IMR-90 (cell line): Measurements from ENCODE around the gene INTS12. TPM values are rescaled to one million over a fixed set of nuclear protein-coding genes. Genes with fewer than 3 reads are reported as not detected.
"Not testable (repeated sequence)": the region's sequence is repeated elsewhere in the genome, so short reads cannot be mapped to it uniquely, and the experiment has no call there.

Source experiments
- ATAC-seq: fragments of 200-7000 bp; cut with Tn5 transposase; 2 replicates; pipeline ENCODE4 v1.9.1; 2020; ENCODE audit warnings: low read depth, mild to moderate bottlenecking, moderate library complexity
- BruUV-seq: library from RNA; stranded (reverse); fragments of 400-500 nt; replicated peaks from 2 replicates; lab custom pipeline; 2021; lab: Mats Ljungman, UMichigan
- CTCF ChIA-PET: fragments of 300-600 bp; formaldehyde crosslinking; extraction: SDS; loops from one replicate; lab custom pipeline; 2021; ENCODE audit warnings: antibody characterized with exemption; lab: Yijun Ruan, JAX
- POLR2A ChIA-PET: fragments of 300-600 bp; sonication (Branson Sonifier 250); formaldehyde crosslinking; loops from one replicate; lab custom pipeline; 2022; ENCODE audit warnings: antibody characterized with exemption; ENCODE audit not compliant: unreplicated experiment; lab: Charles Lee
- DNase-seq: peaks from one replicate; pipeline ENCODE4 v3.0.0; 2013
- H2AFZ ChIP-seq: replicated peaks from 2 replicates; pipeline ENCODE3; 2013; ENCODE audit warnings: low read length, mild to moderate bottlenecking; ENCODE audit not compliant: poor library complexity
- H2AK5ac ChIP-seq: 2 replicates; pipeline ENCODE4 v1.6.1; 2013; ENCODE audit warnings: low read depth, low read length, inconsistent platforms
- H2AK9ac ChIP-seq: replicated peaks from 2 replicates; pipeline ENCODE3; 2013; ENCODE audit warnings: mild to moderate bottlenecking, low read depth, low read length, moderate library complexity; ENCODE audit not compliant: poor library complexity
- H2BK120ac ChIP-seq: 2 replicates; pipeline ENCODE4 v1.6.1; 2013; ENCODE audit warnings: low read depth, low read length, inconsistent platforms
- H2BK15ac ChIP-seq: 3 replicates; pipeline ENCODE4 v1.6.1; 2013; ENCODE audit warnings: low read depth, low read length, inconsistent platforms
- H2BK20ac ChIP-seq: 2 replicates; pipeline ENCODE4 v1.6.1; 2013; ENCODE audit warnings: low read depth, mild to moderate bottlenecking, inconsistent platforms, low read length, moderate library complexity
- H2BK5ac ChIP-seq: 2 replicates; pipeline ENCODE4 v1.6.1; 2013; ENCODE audit warnings: mild to moderate bottlenecking, low read depth, low read length, inconsistent platforms; ENCODE audit not compliant: poor library complexity, severe bottlenecking
- H3K14ac ChIP-seq: replicated peaks from 2 replicates; pipeline ENCODE4 v1.6.1; 2013; ENCODE audit warnings: low read depth, low read length, inconsistent platforms
- H3K18ac ChIP-seq: 2 replicates; pipeline ENCODE4 v1.6.1; 2013; ENCODE audit warnings: low read depth, low read length, control low read depth
- H3K23ac ChIP-seq: 2 replicates; pipeline ENCODE4 v1.6.1; 2013; ENCODE audit warnings: low read depth, low read length, inconsistent platforms
- H3K27ac ChIP-seq: 2 replicates; pipeline ENCODE4 v1.5.1; 2013; ENCODE audit warnings: mild to moderate bottlenecking, control low read depth, low read length; ENCODE audit not compliant: insufficient read depth
- H3K27me3 ChIP-seq: 2 replicates; pipeline ENCODE4 v1.6.1; 2013; ENCODE audit warnings: low read length; ENCODE audit not compliant: control insufficient read depth, insufficient read depth
- H3K36me3 ChIP-seq: 2 replicates; pipeline ENCODE4 v1.6.1; 2013; ENCODE audit warnings: low read length, mixed read lengths; ENCODE audit not compliant: control insufficient read depth, insufficient read depth
- H3K4ac ChIP-seq: 2 replicates; pipeline ENCODE4 v1.6.1; 2013; ENCODE audit warnings: low read depth, low read length, inconsistent platforms
- H3K4me1 ChIP-seq: 2 replicates; pipeline ENCODE4 v1.6.1; 2013; ENCODE audit warnings: low read length, mixed read lengths; ENCODE audit not compliant: control insufficient read depth, insufficient read depth
- H3K4me2 ChIP-seq: 2 replicates; pipeline ENCODE4 v1.6.1; 2013; ENCODE audit warnings: low read depth, mild to moderate bottlenecking, control low read depth, low read length, moderate library complexity
- H3K4me3 ChIP-seq: 2 replicates; pipeline ENCODE4 v1.5.1; 2013; ENCODE audit warnings: low read depth, mild to moderate bottlenecking, control low read depth, low read length, moderate library complexity; ENCODE audit not compliant: insufficient read depth
- H3K56ac ChIP-seq: 2 replicates; pipeline ENCODE4 v1.6.1; 2013; ENCODE audit warnings: low read length, inconsistent platforms; ENCODE audit not compliant: insufficient read depth; ENCODE audit errors: extremely low read depth
- H3K79me1 ChIP-seq, 2 experiments: 2 replicates each; pipeline ENCODE4 v1.6.1; 2013; ENCODE audit warnings: low read length in 2 of 2, inconsistent platforms in 1 of 2, low read depth in 1 of 2
- H3K9ac ChIP-seq: 2 replicates; pipeline ENCODE4 v1.6.1; 2013; ENCODE audit warnings: low read depth, low read length, control low read depth
- H3K9me1 ChIP-seq: 2 replicates; pipeline ENCODE4 v1.6.1; 2013; ENCODE audit warnings: low read length, inconsistent platforms; ENCODE audit not compliant: insufficient read depth
- H3K9me3 ChIP-seq: 2 replicates; pipeline ENCODE4 v1.6.1; 2013; ENCODE audit warnings: low read length; ENCODE audit not compliant: control insufficient read depth, insufficient read depth
- H4K20me1 ChIP-seq: 2 replicates; pipeline ENCODE4 v1.6.1; 2013; ENCODE audit warnings: low read length, inconsistent platforms; ENCODE audit not compliant: insufficient read depth
- H4K5ac ChIP-seq: 2 replicates; pipeline ENCODE4 v1.6.1; 2013; ENCODE audit warnings: mild to moderate bottlenecking, low read depth, low read length, control low read depth
- H4K8ac ChIP-seq, 2 experiments: 2 replicates each; pipeline ENCODE4 v1.6.1; 2013; ENCODE audit warnings: low read depth in 2 of 2, low read length in 2 of 2, control low read depth in 1 of 2, inconsistent platforms in 1 of 2
- H4K91ac ChIP-seq: 2 replicates; pipeline ENCODE4 v1.6.1; 2013; ENCODE audit warnings: low read depth, low read length, inconsistent platforms; ENCODE audit not compliant: insufficient read depth
- CHD1 ChIP-seq: IDR thresholded peaks from 2 replicates; pipeline ENCODE4 v1.6.1; 2012; ENCODE audit warnings: low read depth, low read length, improper control_type of control experiment
- FOS ChIP-seq: fragments of 150-350 bp; IDR thresholded peaks from 2 replicates; pipeline ENCODE4 v1.6.1; 2016; ENCODE audit warnings: low read depth, low read length
- MXI1 ChIP-seq: IDR thresholded peaks from 2 replicates; pipeline ENCODE4 v1.6.1; 2012; ENCODE audit warnings: low read depth, mild to moderate bottlenecking, low read length, moderate library complexity, borderline replicate concordance
- NFE2L2 ChIP-seq: fragments of 150-350 bp; IDR thresholded peaks from 2 replicates; pipeline ENCODE4 v1.6.1; 2016; ENCODE audit warnings: low read depth, mild to moderate bottlenecking, low read length
- RCOR1 ChIP-seq: IDR thresholded peaks from 2 replicates; pipeline ENCODE4 v1.6.1; 2012; ENCODE audit warnings: mild to moderate bottlenecking, low read length, improper control_type of control experiment; ENCODE audit not compliant: insufficient replicate concordance
- RFX5 ChIP-seq: IDR thresholded peaks from 2 replicates; pipeline ENCODE4 v1.8.0; 2012; ENCODE audit warnings: low read depth, mild to moderate bottlenecking, low read length, moderate library complexity
- WGBS, 2 experiments: methylation state at CpG; one replicate each; pipeline versions ENCODE4 v1.1.5 to v1.1.7; 2013; ENCODE audit warnings: missing lambda C conversion rate in 2 of 2; ENCODE audit not compliant: insufficient read length in 1 of 2; ENCODE audit errors: extremely low coverage in 2 of 2; 5-methylcytosine and 5-hydroxymethylcytosine counted together
- dilution Hi-C: fragments of 300-500 bp; cut with HindIII; formaldehyde crosslinking; loops from one replicate; pipeline ENCODE4 v1.14.3; 2018; ENCODE audit warnings: low sequenced_read_pairs; ENCODE audit not compliant: unreplicated experiment
- in situ Hi-C: fragments of 300-500 bp; cut with MboI; formaldehyde crosslinking; loops from 3 replicates; pipeline ENCODE4 v1.14.3; 2019; ENCODE audit warnings: low sequenced_read_pairs, inconsistent platforms, mixed read lengths
- intact Hi-C: fragments of 100-400 bp; cut with micrococcal nuclease; formaldehyde crosslinking; loops from 2 replicates; pipeline ENCODE4 v1.10.0; 2022
- polyA plus RNA-seq, 3 experiments: library from polyadenylated mRNA; depleted of rRNA; stranded (reverse); fragments of >200 nt; gene quantifications; 2 replicates each; pipeline ENCODE4 v1.2.3, GENCODE V29; 2012; ENCODE audit warnings: low replicate concordance in 1 of 3
- total RNA-seq: library from RNA; depleted of rRNA; stranded (reverse); fragments of >200 nt; gene quantifications from 2 replicates; pipeline ENCODE4 v1.2.3, GENCODE V29; 2012
- TF ChIP-seq, protein P1 (sequence below): conservative IDR thresholded peaks from 2 replicates; pipeline ENCODE4 v1.5.1; 2012; ENCODE audit warnings: mild to moderate bottlenecking, low read depth, low read length, improper control_type of control experiment

INTS12 gene
- total and polyA plus RNA-seq, 2 of the 4 experiments (the other 2 are of a cell fraction): 27.5 to 36.0 TPM

DNA sequence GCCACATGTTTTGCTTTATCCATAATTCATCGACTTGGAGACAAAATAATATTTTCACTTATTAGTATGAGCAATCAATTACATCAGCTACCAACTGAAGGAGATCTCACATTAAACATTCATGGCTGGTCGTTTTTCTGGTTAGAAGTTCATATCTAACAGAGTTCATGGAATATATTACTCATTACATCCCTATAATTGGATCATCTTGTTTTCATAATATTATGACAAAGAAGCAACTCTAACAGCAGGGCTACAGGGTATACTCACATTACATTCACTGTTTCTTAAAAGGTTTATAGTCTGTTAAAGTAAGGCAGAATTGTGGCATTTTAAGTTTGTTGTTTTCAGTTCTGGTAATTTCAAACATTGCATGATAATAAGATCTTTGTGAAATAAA is 33.1 kb upstream of the INTS12 start:
- in situ Hi-C loops: no loop called here
- intact Hi-C loops: no loop called here
- Histone ChIP-seq H2BK20ac (no peak overlapping the region), H3K14ac (no peak overlapping the region), H2AK5ac (no peak overlapping the region), H2BK120ac (no peak overlapping the region), H3K27me3 (no peaks in the 10 kb centered on the region), H3K36me3 (0 out of 2 replicates have a peak, but pooled peaks cover 2% of the 10 kb centered on the region), H2BK5ac (no peak overlapping the region), H3K27ac (no peak overlapping the region), H3K23ac (no peak overlapping the region), H4K91ac (no peak overlapping the region), H2BK15ac (no peak overlapping the region), H3K9me1 (no peaks in the 10 kb centered on the region), H3K9ac (no peak overlapping the region), H3K4me2 (no peak overlapping the region), H3K4me1 (no peaks in the 10 kb centered on the region), H2AFZ (no peak overlapping the region), H3K56ac (no peak overlapping the region), H4K20me1 (no peaks in the 10 kb centered on the region), H4K8ac (no peak overlapping the region), H3K4me3 (no peak overlapping the region), H3K79me1 (peaks cover 0 to 4% of the 10 kb centered on the region in 2 experiments; a peak in 1 of 4 replicates), H3K9me3 (peaks cover 4% of the 10 kb centered on the region; the same call in 1 of the 2 replicates), H2AK9ac (no peak overlapping the region), H3K18ac (no peak overlapping the region), H4K5ac (no peak overlapping the region), H3K4ac (no peak overlapping the region)
- BruUV-seq: no TSS peak
- WGBS, 2 experiments: no CpG with 5 or more reads among the region's 2 CpGs
- TF ChIP-seq CHD1 (no peak), RCOR1 (no peak), RFX5 (no peak), FOS (no peak), NFE2L2 (no peak), MXI1 (no peak)
- TF ChIP-seq, protein P1, sequence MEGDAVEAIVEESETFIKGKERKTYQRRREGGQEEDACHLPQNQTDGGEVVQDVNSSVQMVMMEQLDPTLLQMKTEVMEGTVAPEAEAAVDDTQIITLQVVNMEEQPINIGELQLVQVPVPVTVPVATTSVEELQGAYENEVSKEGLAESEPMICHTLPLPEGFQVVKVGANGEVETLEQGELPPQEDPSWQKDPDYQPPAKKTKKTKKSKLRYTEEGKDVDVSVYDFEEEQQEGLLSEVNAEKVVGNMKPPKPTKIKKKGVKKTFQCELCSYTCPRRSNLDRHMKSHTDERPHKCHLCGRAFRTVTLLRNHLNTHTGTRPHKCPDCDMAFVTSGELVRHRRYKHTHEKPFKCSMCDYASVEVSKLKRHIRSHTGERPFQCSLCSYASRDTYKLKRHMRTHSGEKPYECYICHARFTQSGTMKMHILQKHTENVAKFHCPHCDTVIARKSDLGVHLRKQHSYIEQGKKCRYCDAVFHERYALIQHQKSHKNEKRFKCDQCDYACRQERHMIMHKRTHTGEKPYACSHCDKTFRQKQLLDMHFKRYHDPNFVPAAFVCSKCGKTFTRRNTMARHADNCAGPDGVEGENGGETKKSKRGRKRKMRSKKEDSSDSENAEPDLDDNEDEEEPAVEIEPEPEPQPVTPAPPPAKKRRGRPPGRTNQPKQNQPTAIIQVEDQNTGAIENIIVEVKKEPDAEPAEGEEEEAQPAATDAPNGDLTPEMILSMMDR: no peak
- dilution Hi-C loops: no loop called here
- peak; percentile 35 for DNase-seq
- POLR2A ChIA-PET: no interaction called here
- CTCF ChIA-PET: no interaction called here
- no peak for ATAC-seq

DNA sequence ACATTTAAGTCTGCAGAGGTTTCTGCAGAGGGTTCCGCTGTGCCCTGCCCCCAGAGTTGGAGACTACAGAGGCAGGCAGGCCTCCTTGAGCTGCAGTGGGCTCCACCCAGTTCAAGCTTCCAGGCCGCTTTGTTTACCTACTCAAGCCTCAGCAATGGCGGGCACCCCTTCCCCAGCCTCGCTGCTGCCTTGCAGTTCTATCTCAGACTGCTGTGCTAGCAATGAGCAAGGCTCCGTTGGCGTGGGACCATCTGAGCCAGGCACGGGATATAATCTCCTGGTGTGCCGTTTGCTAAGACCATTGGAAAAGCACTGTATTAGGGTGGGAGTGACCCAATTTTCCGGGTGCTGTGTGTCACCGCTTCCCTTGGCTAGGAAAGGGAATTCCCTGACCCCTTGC is 26.7 kb upstream of the INTS12 start:
- H3K18ac ChIP-seq, CTCF ChIA-PET, H3K79me1 ChIP-seq, BruUV-seq, H3K9me3 ChIP-seq, H2BK5ac ChIP-seq, H4K20me1 ChIP-seq, H3K4me2 ChIP-seq, H3K23ac ChIP-seq, POLR2A ChIA-PET, H3K56ac ChIP-seq, H2BK15ac ChIP-seq, H2BK120ac ChIP-seq, H4K8ac ChIP-seq, H4K5ac ChIP-seq, DNase-seq, H3K4me3 ChIP-seq, H3K9me1 ChIP-seq, H2AK5ac ChIP-seq, H3K4ac ChIP-seq, intact Hi-C loops, H2BK20ac ChIP-seq, H3K4me1 ChIP-seq, H3K14ac ChIP-seq, H2AK9ac ChIP-seq, H3K9ac ChIP-seq, H4K91ac ChIP-seq, H3K36me3 ChIP-seq, H3K27ac ChIP-seq, in situ Hi-C loops, H3K27me3 ChIP-seq, ATAC-seq, dilution Hi-C loops, H2AFZ ChIP-seq: not testable (repeated sequence)
- no CpG with 5 or more reads among the region's 10 CpGs for WGBS, 2 experiments
